Fibroblast of skin of left quadriceps (primary cell): ENCODE data around the gene MRPL14.
"Not testable (repeated sequence)": the region's sequence is repeated elsewhere in the genome, so short reads cannot be mapped to it uniquely, and the experiment has no call there.

Experiments used
- DNase-seq, 2 experiments: peaks; one replicate each; pipeline ENCODE4 v3.0.0-alpha.2; 2013; ENCODE audit warnings: low read depth in 2 of 2

MRPL14 gene

DNA sequence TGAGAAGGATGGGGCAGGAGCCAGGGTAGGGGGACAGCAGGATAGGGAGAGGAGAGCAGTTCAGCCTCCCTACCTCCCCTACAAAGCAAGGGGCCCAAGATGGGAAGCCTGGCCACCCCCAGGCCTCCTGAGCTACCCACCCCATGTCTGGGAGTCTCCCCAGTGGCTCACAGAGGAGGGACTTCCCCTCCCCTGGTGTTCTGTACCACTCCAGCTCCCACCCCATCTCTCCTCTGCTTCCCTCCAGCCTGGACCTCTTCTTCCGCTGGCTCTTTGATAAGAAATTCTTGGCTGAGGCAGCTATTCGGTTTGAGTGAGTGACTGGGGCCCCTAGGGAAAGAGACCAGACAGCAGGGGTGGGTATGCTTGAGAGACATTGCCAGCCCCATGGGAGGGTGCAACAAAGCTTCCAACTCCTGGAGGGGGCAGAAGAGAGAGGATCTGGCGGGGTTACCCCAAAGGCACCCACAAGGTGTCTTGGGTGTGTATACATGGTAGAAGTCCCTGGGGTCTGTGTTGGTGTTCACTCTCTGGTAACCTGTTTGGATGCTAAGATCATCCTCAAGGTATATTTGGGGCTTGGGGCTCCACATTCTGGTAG lies 23.2 kb upstream of the MRPL14 start:
- DNase-seq = no peak

DNA sequence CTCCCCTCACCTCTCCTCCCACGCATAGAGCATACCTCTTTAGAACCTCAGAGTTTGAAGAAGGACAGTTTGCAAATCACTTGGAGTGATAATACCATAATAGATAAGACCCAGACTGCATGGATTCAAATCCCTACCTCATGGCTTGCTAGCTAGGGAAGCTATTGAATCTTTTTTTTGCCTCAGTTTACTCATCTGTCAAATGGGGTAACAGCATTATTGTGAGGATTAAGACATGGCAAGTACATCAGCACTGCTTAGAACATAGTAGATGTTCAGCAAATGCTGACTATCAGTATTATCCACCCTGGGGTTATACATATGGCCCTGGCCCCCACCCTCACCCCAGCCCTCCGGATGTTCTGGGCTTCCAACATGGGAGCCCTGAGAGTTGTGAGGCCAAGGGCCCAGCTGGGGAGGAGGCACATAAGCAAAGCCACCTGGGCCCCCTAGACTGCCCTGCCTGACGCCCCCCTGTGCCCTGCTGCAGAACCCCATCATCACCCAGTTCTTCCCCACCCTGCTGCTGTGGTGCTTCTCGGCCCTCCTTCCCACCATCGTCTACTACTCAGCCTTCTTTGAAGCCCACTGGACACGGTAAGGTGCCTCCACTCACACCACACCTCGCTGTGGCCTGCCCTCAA lies 22.2 kb upstream of the MRPL14 start:
- DNase-seq = no peak

DNA sequence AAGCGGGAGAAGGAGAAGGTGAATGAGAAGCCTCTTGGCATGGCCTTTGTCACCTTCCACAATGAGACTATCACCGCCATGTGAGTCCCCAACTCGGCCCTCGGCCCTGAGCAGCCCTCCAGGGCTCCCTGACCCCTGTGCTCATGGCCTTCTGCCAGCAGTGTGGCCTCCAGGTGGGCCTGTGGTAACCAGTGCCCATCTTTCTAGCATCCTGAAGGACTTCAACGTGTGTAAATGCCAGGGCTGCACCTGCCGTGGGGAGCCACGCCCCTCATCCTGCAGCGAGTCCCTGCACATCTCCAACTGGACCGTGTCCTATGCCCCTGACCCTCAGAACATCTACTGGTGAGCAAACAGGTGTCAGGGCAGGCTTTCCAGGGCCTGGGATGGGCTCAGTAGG lies 21.1 kb upstream of the MRPL14 start:
- no peak for DNase-seq

DNA sequence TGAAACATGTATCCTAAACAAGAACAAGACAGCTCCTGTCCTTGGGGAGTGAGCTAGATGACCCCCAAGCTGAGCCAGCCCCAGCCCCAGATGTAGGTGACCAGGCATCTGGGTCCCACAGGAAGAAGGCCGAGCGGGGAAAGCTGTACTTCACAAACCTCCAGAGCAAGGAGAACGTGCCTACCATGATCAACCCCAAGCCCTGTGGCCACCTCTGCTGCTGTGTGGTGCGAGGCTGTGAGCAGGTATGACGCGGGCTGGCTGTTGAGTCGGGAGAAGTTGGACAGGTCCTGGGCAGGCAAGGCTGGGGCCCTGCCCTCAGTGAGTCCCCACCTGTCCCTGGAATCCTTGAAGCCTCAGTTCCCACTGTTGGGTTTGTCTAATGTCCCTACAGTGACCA lies 20.0 kb upstream of the MRPL14 start:
- DNase-seq = no peak

DNA sequence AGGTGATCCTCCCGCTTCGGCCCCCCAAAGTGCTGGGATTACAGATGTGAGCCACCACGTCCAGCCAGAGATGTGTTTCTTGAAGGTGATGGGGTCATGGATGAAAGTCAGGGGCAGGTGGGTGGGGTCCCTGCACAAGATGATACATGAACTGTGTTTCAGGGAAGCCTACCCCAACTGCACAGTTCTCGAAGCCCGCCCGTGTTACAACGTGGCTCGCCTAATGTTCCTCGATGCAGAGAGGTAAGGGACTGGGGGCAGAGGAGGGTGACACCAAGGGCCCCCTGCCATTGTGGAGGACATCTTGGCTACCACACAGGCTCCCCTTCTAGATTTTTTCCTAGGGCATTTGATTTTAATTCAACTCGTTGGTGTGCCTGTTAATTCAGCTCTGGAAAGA lies 19.4 kb upstream of the MRPL14 start:
- no peak for DNase-seq

DNA sequence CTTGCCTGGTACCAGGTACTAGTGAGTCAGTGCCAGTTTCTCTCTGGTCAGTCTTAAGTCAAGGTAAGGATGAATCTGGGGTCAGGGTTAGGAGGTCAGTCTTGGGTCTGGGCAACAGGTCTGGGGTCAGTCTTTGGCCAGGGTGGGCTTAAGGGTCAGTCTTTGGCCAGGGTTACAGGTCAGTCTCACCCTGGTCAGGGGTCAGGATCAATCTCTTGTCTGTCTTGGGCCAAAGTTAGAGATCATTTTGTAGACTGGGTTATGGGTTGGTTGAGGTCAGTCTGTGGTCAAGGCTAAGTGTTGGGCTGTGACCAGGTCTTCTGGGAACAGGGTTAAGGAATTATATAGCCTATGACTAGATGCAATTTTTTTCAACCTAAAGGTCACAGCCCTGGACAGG lies 18.6 kb upstream of the MRPL14 start:
- DNase-seq = no peak

DNA sequence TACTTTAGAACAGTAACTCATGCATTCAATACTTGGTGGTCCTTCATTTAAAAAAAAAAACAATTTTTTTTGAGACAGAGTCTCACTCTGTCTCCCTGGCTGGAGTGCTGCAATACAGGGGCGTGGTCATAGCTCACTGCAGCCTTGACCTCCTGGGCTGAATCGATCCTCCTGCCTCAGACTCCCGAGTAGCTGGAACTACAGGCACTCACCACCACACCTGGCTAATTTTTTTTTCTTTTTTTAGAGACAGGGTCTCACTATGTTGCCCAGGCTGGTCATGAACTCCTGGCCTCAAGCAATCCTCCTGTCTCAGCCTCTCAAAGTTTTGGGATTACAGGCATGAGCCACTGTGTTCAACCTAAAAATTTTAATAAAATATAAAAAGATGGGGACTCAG lies 17.3 kb upstream of the MRPL14 start:
- DNase-seq = not testable (repeated sequence)

DNA sequence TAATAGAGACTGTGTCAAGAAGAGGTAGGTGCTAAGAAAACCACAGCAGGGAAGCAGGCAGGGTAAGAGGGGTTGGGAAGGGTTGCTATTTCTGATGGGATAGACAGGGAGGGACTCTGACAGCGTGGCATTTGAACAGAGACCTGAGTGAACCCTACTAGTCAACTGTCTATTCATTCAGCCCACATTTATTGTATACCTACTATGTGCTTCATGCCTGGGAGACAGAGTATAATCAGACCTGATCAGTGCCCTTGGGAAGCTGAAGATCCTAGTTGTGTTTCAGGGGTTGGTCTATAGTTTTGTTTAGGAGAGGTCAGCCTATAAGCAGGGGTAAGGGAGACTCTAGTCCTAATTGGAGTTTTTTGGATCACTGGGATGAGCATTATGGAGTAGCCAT lies 16.5 kb upstream of the MRPL14 start:
- DNase-seq = no peak

DNA sequence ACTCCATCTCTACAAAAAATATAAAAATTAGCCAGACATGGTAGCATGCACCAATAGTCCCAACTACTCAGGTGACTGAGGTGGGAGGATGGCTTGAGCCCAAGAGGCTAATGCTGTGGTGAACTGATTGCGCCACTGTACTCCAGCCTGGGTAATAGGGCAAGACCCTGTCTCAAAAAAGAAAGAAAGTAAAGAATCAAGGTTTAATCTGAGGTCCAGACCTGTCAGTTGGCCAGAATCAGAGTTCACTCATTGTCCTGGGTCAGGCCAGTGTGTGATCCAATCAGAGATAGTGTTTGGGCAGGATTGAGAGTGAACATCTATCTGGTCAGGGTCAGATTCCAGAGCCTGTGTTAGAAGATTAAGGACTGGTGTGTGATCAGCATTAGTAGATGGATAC lies 15.6 kb upstream of the MRPL14 start:
- no peak for DNase-seq

DNA sequence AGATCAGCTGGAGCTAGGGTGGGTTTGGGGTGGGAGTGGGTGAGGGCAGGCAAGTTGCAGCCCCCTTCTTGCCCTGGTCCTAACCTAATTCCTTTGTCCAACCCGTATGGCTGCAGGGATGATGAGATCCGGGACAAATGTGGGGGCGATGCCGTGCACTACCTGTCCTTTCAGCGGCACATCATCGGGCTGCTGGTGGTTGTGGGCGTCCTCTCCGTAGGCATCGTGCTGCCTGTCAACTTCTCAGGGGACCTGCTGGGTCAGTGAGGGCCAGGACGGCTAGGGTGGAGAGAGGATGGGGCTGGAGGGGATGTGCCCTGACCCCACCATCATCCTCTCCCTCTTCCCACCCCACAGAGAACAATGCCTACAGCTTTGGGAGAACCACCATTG lies 12.1 kb upstream of the MRPL14 start:
- DNase-seq = no peak

DNA sequence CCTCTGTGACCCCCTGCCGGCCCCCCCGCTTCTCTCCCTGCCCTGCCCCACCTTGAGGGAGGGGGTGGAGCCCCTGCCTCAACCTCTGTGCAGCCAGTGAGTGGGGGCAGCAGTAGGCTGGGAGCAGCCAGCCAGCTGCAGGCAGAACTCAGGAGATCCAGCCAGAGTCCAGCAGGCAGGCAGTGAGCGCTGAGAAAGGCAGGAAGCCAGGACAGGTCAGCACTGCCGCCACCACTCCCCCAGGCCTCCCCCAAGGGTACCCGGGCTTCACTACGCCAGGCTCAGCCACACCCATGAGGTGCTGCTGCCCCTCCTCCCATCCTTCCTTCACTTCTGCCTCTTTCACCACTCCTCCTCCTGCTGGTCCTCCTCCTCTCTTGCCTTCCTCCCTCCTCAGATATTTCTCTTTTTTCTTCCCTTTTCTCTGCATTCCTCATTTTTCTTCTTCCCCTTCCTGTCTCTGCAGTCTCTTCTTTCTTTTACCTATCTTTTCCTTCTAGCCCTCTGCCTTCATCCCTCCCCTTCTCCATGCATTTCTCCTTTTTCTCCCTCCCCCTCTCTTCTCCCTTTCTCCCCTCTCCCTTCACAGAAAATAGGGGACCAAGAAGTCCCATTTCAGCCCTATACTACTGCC lies 11.6 kb upstream of the MRPL14 start:
- DNase-seq = no peak

DNA sequence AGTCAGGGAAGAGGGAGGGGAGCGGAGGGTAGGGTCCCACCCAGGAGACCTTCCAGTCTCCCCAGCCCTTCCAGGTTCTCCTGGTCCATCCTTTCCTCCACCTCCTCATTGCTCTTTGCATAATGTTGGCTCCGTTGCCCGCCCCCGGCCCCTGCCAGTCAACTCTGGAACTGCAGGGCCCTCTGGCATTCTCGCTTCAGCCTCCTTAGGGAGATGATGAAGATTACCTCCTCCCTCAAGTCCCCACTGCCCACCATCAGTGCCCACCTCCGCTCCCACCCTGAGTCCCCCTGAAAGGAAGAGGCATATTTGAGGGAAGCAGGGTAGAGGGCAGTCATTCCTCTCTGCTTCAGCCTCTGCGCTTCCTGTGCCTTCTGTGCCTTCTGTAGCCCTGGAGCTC lies 8.6 kb upstream of the MRPL14 start:
- DNase-seq = no peak

DNA sequence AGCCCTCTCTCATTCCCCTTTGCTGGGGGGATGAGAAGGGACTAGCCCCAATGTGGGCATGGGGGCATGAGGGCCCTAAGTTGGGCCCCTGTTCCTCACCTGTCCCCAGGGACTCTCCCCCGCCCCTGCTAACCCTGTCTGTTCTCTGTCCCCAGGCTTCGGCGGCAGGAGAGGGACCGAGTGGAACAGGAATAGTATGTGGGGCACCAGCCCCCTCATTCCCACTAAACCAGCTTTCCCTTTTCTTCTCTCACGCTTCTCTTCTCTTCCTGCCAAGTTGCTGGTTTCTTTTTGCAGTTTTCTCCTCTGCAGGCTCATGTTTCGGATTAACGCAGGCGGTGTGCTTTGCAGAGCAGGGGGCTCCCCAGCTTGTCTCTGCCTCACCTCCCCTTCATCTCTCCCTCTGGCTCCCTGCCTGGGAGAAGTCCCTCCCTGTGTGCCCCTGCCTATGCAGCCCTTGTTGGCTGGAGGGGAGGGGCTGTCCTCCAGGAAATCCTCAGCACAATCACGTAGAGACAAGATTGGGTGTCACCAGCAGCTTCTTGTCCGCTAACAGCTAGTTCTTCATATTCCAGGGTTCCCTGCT lies 8.0 kb upstream of the MRPL14 start:
- DNase-seq = no peak

DNA sequence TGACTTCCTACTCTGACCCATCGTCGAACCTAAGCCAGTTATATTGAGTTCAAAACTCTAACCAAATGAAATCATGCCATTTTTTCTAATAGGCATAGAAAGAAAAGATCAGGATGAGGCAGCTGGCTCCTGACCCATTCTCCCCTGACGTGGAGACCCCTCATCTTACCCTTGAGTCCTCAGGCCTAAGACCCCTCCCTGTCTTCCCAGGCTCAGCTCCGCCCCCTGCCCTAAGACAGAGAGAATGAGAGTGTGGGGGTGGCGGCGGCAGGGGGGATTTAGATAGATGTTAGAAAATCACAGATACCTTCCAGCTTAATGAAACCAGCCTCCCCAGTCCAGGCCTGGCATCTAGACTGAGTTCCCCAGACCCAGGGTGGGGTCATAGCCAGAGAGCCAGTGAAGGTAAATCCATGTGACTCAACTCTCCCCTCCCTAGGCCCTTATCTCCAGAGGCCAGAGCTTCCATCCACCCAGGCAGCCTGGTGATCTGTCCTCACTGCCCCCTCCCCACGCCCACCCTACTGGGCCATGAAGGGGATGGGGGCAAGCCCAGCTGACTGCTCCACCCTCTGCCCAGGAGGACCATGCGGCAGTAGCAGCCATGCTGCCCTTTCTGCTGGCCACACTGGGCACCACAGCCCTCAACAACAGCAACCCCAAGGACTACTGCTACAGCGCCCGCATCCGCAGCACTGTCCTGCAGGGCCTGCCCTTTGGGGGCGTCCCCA lies 6.9 kb upstream of the MRPL14 start:
- no peak for DNase-seq

DNA sequence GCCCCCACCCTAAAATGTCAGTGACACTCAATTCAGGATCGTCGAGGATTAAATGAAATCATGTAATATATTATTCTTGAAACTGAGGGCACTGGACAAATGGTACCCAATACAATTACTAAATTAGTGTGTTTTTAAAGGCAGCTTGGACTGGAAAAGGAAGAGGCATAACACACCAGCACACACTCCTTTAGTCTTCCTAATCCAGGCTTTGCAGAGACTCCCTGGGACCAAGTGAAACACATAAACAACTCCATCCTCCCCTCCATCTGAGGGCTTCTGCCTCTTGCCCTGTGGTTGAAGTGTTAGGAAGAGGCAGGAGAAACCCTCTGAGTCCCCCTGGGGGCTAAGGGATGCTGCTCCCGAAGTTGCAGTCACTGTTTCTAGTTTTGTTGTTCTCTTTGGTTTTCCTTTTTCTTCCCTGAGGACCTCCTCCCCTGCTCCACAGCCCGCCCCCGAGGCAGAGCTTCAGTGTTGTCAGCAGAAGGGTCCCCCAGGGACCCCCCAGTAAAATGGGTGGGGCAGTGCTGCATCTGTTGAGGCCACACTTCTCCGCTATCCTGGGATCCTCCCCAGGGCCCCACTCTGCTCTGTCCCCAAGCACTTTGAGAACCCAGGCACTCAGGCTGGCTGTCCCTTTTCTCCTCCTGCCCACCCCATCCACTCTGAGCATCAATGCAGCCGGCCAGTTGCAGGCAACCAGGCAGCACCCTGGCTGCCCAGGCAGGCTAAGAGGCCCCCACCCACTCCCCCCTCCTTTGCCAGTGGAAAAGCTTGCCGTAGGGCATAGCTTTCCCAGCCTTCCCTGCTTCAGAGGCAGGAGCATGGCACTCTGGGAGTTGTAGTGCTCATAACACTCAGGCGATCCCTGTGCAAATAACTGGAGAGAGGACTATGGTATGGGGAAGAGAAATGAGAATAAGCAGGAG lies 6.0 kb upstream of the MRPL14 start:
- DNase-seq = no peak

DNA sequence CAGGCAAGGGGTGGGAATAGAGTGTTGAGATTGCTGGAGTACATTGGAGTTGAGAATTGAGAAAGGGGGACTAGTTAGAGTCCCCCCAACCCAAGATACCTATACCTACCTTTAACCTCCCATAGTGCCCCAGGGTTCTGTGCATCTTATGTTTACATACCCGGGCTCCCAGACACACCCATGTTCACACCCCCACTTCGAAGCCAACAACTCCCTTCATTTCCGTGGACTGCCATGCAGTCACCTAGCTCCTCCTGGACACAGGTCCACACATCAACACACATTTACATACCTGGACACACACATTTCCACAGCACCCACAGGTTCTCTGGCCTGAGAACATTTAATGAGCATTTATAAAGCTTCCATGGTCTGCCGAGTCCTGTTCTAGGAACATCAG lies 5.2 kb upstream of the MRPL14 start:
- DNase-seq = no peak

DNA sequence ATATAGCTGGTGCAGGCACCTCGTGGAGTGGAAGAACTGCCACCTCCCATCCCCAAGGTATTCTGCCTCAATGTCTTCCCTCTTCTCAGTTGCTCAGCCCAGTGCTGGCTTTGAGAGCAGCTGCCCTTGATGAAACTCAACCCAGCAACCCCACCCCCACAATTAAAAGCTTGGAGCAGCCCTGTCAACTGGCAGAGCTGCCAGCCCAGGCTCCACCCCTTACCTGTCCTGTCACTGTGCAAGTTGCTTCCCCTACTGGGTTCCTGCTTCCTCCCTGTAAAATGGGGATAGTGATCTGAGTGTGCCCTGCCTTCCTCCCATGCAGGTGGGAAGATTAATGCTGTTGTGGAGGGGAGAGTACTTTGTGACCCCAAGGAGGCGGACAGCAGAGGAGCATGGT lies 4.6 kb upstream of the MRPL14 start:
- no peak for DNase-seq

DNA sequence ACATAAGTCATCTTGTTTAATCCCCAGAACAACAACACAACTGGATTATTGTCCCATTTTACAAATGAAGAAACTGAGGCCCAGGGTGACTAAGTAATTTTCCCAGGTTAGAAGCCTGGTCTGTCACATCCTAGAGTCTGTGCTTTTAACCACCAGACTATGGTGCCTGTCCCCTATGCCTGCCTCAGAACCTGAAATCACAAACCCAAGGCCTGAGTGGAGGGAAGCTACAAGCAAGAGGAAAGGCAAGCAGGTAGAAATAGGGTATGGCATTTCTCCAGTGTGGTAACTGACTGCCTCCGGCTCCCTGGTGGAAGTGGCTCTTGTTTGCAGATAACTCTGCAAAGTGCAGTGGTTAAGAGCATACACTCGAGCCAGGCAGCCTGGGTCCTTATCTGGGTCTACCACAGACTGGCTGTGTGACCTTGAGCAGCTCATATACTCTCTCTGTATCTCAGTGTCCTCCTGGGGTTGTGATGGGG lies 2.6 kb upstream of the MRPL14 start:
- DNase-seq = no peak

DNA sequence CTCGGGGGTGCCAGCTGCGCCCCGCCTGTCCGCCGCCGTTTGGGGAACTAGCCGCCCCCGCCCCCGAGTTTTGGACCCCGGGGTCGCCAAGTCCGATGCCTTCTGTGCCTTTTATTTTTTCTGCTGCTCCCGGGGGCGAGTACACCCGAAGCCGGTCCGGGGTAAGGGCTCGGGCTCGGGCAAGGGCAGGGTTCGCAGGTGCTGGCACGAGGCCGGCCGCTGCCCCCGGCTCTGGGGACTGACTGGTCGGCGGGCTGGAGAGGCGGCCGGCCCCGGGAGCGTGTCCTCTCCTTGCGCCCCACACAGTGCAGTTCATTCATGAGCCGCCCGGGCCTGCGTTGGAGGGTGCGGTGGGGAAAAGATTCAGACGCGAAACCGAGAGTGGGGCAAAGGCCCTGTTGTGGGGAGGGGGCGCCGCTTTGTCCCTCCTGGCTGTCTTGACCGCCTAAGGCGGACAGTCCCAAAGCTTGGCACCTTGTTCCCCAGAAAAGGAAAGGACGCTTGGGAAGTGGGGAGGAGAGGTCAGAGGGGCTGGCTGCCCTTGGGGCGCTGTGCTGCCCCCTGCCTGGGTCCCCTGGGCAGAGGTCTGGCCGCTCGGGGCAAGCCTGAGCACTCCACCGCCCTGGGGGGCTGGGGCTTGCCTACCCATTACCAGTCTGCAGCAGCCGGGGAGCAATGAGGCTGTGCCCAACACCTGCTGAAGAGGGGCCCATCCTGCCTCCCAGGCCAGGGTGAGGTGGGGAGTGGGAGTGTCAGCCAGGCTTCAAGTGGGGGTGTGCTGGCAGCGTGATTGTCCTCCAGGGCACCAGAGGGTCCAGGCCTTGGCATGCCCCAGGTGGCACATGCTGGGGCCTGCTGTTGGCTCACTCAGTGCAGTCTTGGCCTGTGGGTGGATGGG lies 1.0 kb upstream of the MRPL14 start:
- no peak for DNase-seq
